Thoracic aorta (tissue), 2 donors: ENCODE measurements around the gene TDRD7. TPM values are rescaled to one million over a fixed set of nuclear protein-coding genes. Genes with fewer than 3 reads are reported as not detected.

ENCODE experiments used
- ATAC-seq: fragments of 150-250 bp; one replicate; pipeline ENCODE4 v1.8.0; 2017; ENCODE audit warnings: low read depth; ENCODE audit not compliant: insufficient number of reproducible peaks, low FRiP score
- DNase-seq: peaks from one replicate; pipeline ENCODE4 v3.0.0-alpha.2; 2020; ENCODE audit warnings: low spot score
- H3K27ac ChIP-seq, 2 donors: fragments of 200-600 bp; sonication (generic); 1 replicate in 1 of 2; 2 replicates in 1 of 2; pipeline ENCODE4 v1.5.1; 2016; ENCODE audit warnings: mild to moderate bottlenecking in 2 of 2, moderate library complexity in 2 of 2
- H3K27me3 ChIP-seq: fragments of 200-600 bp; sonication (generic); replicated peaks from 2 replicates; pipeline ENCODE4 v1.6.0; 2016; ENCODE audit warnings: mild to moderate bottlenecking; ENCODE audit not compliant: insufficient read depth
- H3K36me3 ChIP-seq: fragments of 200-600 bp; sonication (generic); one replicate; pipeline ENCODE4 v1.5.1; 2016
- H3K4me1 ChIP-seq, 2 donors: fragments of 200-600 bp; sonication (generic); 1 replicate in 1 of 2; 2 replicates in 1 of 2; pipeline versions ENCODE4 v1.5.1 to v1.6.0; 2016; ENCODE audit warnings: low read depth in 2 of 2, mild to moderate bottlenecking in 1 of 2; ENCODE audit not compliant: control insufficient read depth in 1 of 2
- H3K4me3 ChIP-seq: fragments of 200-600 bp; sonication (generic); 2 replicates; pipeline ENCODE4 v1.5.1; 2016; ENCODE audit warnings: mild to moderate bottlenecking
- H3K9me3 ChIP-seq: fragments of 200-600 bp; sonication (generic); 2 replicates; pipeline ENCODE4 v1.5.1; 2016
- CTCF ChIP-seq: fragments of 200-600 bp; sonication (generic); IDR thresholded peaks from one replicate; pipeline ENCODE4 v1.5.1; 2019; ENCODE audit warnings: antibody characterized with exemption
- total RNA-seq, 2 donors: library from RNA; depleted of rRNA; stranded (reverse); fragments of >200 nt; gene quantifications; one replicate each; pipeline versions ENCODE4 v1.1.0 to v1.2.3, GENCODE V29; 2016

Gene TDRD7
- total RNA-seq, 2 donors from 2014 or later, result 13.9 to 16.2 TPM

DNA sequence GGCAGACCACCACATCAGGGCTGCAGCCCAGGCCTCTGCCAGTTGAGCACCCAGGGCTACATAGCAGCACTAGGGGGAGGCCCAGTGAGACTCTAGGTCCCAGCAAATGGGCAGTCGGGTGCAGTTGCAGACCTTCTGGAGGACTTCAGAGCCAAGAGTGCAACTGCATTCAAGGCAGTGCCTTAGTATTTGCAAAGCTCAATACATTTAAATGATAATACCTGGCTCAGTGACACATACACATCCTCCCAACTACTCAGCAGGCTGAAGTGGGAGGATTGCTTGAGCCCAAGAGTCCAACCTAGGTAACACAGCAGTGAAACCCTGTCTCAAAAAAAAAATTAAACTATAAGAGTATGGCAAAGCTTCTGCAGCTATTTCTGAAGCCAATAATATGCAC is 51.0 kb downstream of the TDRD7 start:
- no peaks in the 10 kb centered on the region for H3K4me1 ChIP-seq
- H3K36me3 ChIP-seq, result peaks cover 9% of the 10 kb centered on the region
- H3K4me3 ChIP-seq, result no peak overlapping the region
- no peak for ATAC-seq
- H3K27ac ChIP-seq, result no peak overlapping the region
- no peak for TF ChIP-seq CTCF
- DNase-seq, result no peak
- H3K9me3 ChIP-seq, result no peaks in the 10 kb centered on the region
- H3K27me3 ChIP-seq, result no peaks in the 10 kb centered on the region

GRCh38 chr9:97468658-97469448 is 57.0 kb downstream of the TDRD7 start:
- Histone ChIP-seq H3K27ac (peak overlapping the region; percentile 61 to 69), H3K36me3 (no peaks in the 10 kb centered on the region)
- peak; percentile 69 for TF ChIP-seq CTCF

DNA sequence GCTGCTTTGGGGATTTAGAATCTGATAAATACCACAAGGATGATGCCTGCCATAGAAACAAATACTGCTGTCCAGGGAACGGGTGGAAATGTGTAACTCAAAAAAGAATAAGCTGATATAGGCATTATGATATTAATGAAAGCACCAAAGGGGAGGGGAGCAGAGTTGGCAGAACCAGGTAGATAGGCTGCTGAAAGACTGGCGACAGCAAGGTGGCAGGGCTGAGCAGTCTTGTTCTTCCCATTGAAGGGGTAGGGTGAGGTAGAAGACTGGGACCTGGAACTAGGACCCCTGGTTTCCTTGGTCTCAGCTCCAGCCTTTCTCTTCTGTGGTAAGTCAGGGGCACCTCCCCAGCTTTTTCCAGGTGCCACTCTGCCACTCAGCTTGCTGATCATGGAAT is 58.2 kb downstream of the TDRD7 start:
- Histone ChIP-seq H3K4me1 (peaks cover 8 to 20% of the 10 kb centered on the region in 2 donors), H3K27me3 (no peaks in the 10 kb centered on the region), H3K27ac (peak overlapping the region; percentile 45 to 69), H3K4me3 (no peak overlapping the region), H3K9me3 (no peaks in the 10 kb centered on the region), H3K36me3 (peaks cover 3% of the 10 kb centered on the region)
- DNase-seq, result no peak
- TF ChIP-seq CTCF, result no peak
- no peak for ATAC-seq

More at GRCh38 chr9:97468658-97469448, 57.0 kb downstream of the TDRD7 start:
- ATAC-seq (peak; percentile 99), DNase-seq (peak; percentile 77)
- no peak overlapping the region for H3K4me3 ChIP-seq
- peaks cover 8 to 20% of the 10 kb centered on the region in 2 donors for H3K4me1 ChIP-seq
- H3K27me3 ChIP-seq, result no peaks in the 10 kb centered on the region
- no peaks in the 10 kb centered on the region for H3K9me3 ChIP-seq

- Histone ChIP-seq H3K36me3 (peaks cover 5% of the 10 kb centered on the region), H3K27ac (no peak overlapping the region)
- no peak for ATAC-seq
Observed at GRCh38 chr9:97473717-97474116, 61.8 kb downstream of the TDRD7 start.

More at GRCh38 chr9:97473717-97474116, 61.8 kb downstream of the TDRD7 start:
- Histone ChIP-seq H3K4me1 (peaks cover 8 to 21% of the 10 kb centered on the region in 2 donors), H3K4me3 (no peak overlapping the region), H3K9me3 (no peaks in the 10 kb centered on the region), H3K27me3 (no peaks in the 10 kb centered on the region)
- TF ChIP-seq CTCF, result no peak
- no peak for DNase-seq
